Calu3 (cell line): ENCODE data around the gene RTTN. TPM values are rescaled to one million over a fixed set of nuclear protein-coding genes. Genes with fewer than 3 reads are reported as not detected.
A peak's percentile ranks its signal among the peaks of the same experiment; 100 is the strongest.

Experiments
- BruUV-seq: library from RNA; stranded (reverse); fragments of 400-500 nt; replicated peaks from 2 replicates; lab custom pipeline; 2021; lab: Mats Ljungman, UMichigan
- CTCF ChIA-PET: fragments of 300-600 bp; sonication (Branson Sonifier 250); formaldehyde crosslinking; loops from one replicate; lab custom pipeline; 2022; ENCODE audit warnings: antibody characterized with exemption; lab: Charles Lee
- DNase-seq: peaks from one replicate; pipeline ENCODE4 v3.0.0; 2022
- H3K27ac Mint-ChIP-seq: one replicate; pipeline ENCODE4 v1.8.0; 2022; ENCODE audit warnings: mixed read lengths; ENCODE audit not compliant: unreplicated experiment
- H3K27me3 Mint-ChIP-seq: one replicate; pipeline ENCODE4 v1.8.0; 2022; ENCODE audit warnings: mixed read lengths; ENCODE audit not compliant: unreplicated experiment
- H3K36me3 Mint-ChIP-seq: one replicate; pipeline ENCODE4 v1.8.0; 2022; ENCODE audit warnings: mild to moderate bottlenecking, moderate library complexity, mixed read lengths; ENCODE audit not compliant: insufficient read depth, unreplicated experiment
- H3K4me1 Mint-ChIP-seq: one replicate; pipeline ENCODE4 v1.8.0; 2022; ENCODE audit warnings: mild to moderate bottlenecking, low read depth, mixed read lengths; ENCODE audit not compliant: unreplicated experiment
- H3K4me3 Mint-ChIP-seq: one replicate; pipeline ENCODE4 v1.8.0; 2022; ENCODE audit warnings: mild to moderate bottlenecking, low read depth, moderate library complexity, mixed read lengths; ENCODE audit not compliant: unreplicated experiment
- H3K9me3 Mint-ChIP-seq: one replicate; pipeline ENCODE4 v1.8.0; 2022; ENCODE audit warnings: low read depth, mixed read lengths; ENCODE audit not compliant: unreplicated experiment
- CTCF ChIP-seq: fragments of 200-600 bp; IDR thresholded peaks from one replicate; pipeline ENCODE4 v1.8.0; 2022; ENCODE audit warnings: antibody characterized with exemption; ENCODE audit not compliant: unreplicated experiment
- intact Hi-C: fragments of 100-400 bp; cut with micrococcal nuclease; formaldehyde crosslinking; loops from one replicate; pipeline ENCODE4 v1.10.0; 2022; ENCODE audit not compliant: unreplicated experiment
- total RNA-seq: library from RNA; stranded (reverse); gene quantifications from 2 replicates; pipeline ENCODE4 v1.2.3, GENCODE V29; 2022

Gene RTTN
- total RNA-seq, 1 experiment from 2014 or later: 22.7 TPM

GRCh38 chr18:70183441-70183840 is 22.0 kb downstream of the RTTN start:
- Mint-ChIP-seq H3K27ac (no peak overlapping the region), H3K9me3 (no peaks in the 10 kb centered on the region), H3K36me3 (peaks cover 6% of the 10 kb centered on the region), H3K27me3 (no peaks in the 10 kb centered on the region), H3K4me1 (peaks cover 27% of the 10 kb centered on the region), H3K4me3 (no peak overlapping the region)
- TF ChIP-seq CTCF: no peak
- CTCF ChIA-PET: no interaction called here
- no peak for DNase-seq
- intact Hi-C loops: no loop called here
- no TSS peak for BruUV-seq

- intact Hi-C loops: no loop called here
- no peak for DNase-seq
- Mint-ChIP-seq H3K36me3 (peaks cover 6% of the 10 kb centered on the region), H3K9me3 (no peaks in the 10 kb centered on the region), H3K27me3 (no peaks in the 10 kb centered on the region), H3K4me1 (peaks cover 27% of the 10 kb centered on the region), H3K27ac (no peak overlapping the region), H3K4me3 (no peak overlapping the region)
- BruUV-seq: no TSS peak
- TF ChIP-seq CTCF: no peak
- CTCF ChIA-PET: no interaction called here
Measured at GRCh38 chr18:70182548-70182947, 22.9 kb downstream of the RTTN start.

- no peak overlapping the region for H3K4me3 Mint-ChIP-seq
- BruUV-seq: no TSS peak
- H3K27ac Mint-ChIP-seq: no peak overlapping the region
- peaks cover 6% of the 10 kb centered on the region for H3K36me3 Mint-ChIP-seq
- DNase-seq: no peak
- no peaks in the 10 kb centered on the region for H3K27me3 Mint-ChIP-seq
- CTCF ChIA-PET: no interaction called here
- TF ChIP-seq CTCF: no peak
- peaks cover 27% of the 10 kb centered on the region for H3K4me1 Mint-ChIP-seq
- no peaks in the 10 kb centered on the region for H3K9me3 Mint-ChIP-seq
- intact Hi-C loops: no loop called here
Measured at GRCh38 chr18:70181725-70182124, 23.8 kb downstream of the RTTN start.

GRCh38 chr18:70181015-70181414 is 24.5 kb downstream of the RTTN start:
- Mint-ChIP-seq H3K27ac (peak overlapping the region; percentile 63), H3K9me3 (no peaks in the 10 kb centered on the region), H3K4me3 (no peak overlapping the region), H3K36me3 (peaks cover 6% of the 10 kb centered on the region), H3K27me3 (no peaks in the 10 kb centered on the region), H3K4me1 (peaks cover 24% of the 10 kb centered on the region)
- DNase-seq: peak; percentile 5
- TF ChIP-seq CTCF: no peak
- CTCF ChIA-PET: no interaction called here
- BruUV-seq: no TSS peak
- intact Hi-C loops: no loop called here
